Smooth muscle cell (in vitro differentiated cells): Measurements from ENCODE around the gene RXFP2. TPM values are rescaled to one million over a fixed set of nuclear protein-coding genes. Genes with fewer than 3 reads are reported as not detected.

Experiments
- DNase-seq: peaks from one replicate; lab custom pipeline; 2025; ENCODE audit not compliant: unreplicated experiment; lab: John Stamatoyannopoulos, UW
- H2AFZ ChIP-seq: fragments of 200-600 bp; sonication (generic); 2 replicates; pipeline ENCODE4 v1.6.0; 2016; ENCODE audit warnings: antibody characterized with exemption, low read depth, mild to moderate bottlenecking
- H3F3A ChIP-seq: fragments of 200-600 bp; sonication (generic); 2 replicates; pipeline ENCODE4 v1.6.0; 2017; ENCODE audit warnings: antibody characterized with exemption, low read depth
- H3K27ac ChIP-seq: fragments of 200-600 bp; sonication (generic); 2 replicates; pipeline ENCODE4 v1.5.1; 2016; ENCODE audit warnings: low read depth, mild to moderate bottlenecking
- H3K27me3 ChIP-seq: fragments of 200-600 bp; sonication (generic); 2 replicates; pipeline ENCODE4 v1.6.1; 2016; ENCODE audit warnings: low read depth, mild to moderate bottlenecking
- H3K36me3 ChIP-seq: fragments of 200-600 bp; sonication (generic); 2 replicates; pipeline ENCODE4 v1.5.1; 2016; ENCODE audit warnings: low read depth
- H3K4me1 ChIP-seq: fragments of 200-600 bp; sonication (generic); 2 replicates; pipeline ENCODE4 v1.5.1; 2016; ENCODE audit warnings: low read depth
- H3K4me2 ChIP-seq: fragments of 200-600 bp; sonication (generic); 2 replicates; pipeline ENCODE4 v1.6.0; 2016; ENCODE audit warnings: mild to moderate bottlenecking
- H3K4me3 ChIP-seq: fragments of 200-600 bp; sonication (generic); 2 replicates; pipeline ENCODE4 v1.5.1; 2016; ENCODE audit warnings: mild to moderate bottlenecking
- H3K79me2 ChIP-seq: fragments of 200-600 bp; sonication (generic); 2 replicates; pipeline ENCODE4 v1.6.0; 2016; ENCODE audit warnings: low read depth, mild to moderate bottlenecking
- H3K9ac ChIP-seq: fragments of 200-600 bp; sonication (generic); 2 replicates; pipeline ENCODE4 v1.6.0; 2016; ENCODE audit warnings: low read depth
- H3K9me3 ChIP-seq: fragments of 200-600 bp; sonication (generic); replicated peaks from 2 replicates; pipeline ENCODE4 v1.5.1; 2016; ENCODE audit warnings: low read depth
- H4K20me1 ChIP-seq: fragments of 200-600 bp; sonication (generic); 2 replicates; pipeline ENCODE4 v1.6.0; 2016; ENCODE audit warnings: low read depth
- WGBS: methylation state at CpG from one replicate; pipeline ENCODE4 v1.1.7; 2016; ENCODE audit warnings: low lambda C conversion rate; 5-methylcytosine and 5-hydroxymethylcytosine counted together
- polyA plus RNA-seq: library from polyadenylated mRNA; unstranded; fragments of >200 nt; fragmentation: Nextera tagmentation; extraction: Ambion mirVana; gene quantifications from 2 replicates; pipeline ENCODE4 v1.2.1, GENCODE V29; 2016
- total RNA-seq: library from RNA; depleted of rRNA; stranded (reverse); fragments of >200 nt; gene quantifications from 2 replicates; pipeline ENCODE4 v1.2.3, GENCODE V29; 2014
- TF ChIP-seq, protein P1 (sequence below): fragments of 200-600 bp; sonication (generic); IDR thresholded peaks from 2 replicates; pipeline ENCODE4 v1.5.1; 2017; ENCODE audit warnings: borderline replicate concordance, mild to moderate bottlenecking, antibody characterized with exemption; ENCODE audit not compliant: insufficient read depth, poor library complexity, severe bottlenecking

Gene RXFP2
- total and polyA plus RNA-seq, 2 experiments from 2014 or later = not detected

DNA sequence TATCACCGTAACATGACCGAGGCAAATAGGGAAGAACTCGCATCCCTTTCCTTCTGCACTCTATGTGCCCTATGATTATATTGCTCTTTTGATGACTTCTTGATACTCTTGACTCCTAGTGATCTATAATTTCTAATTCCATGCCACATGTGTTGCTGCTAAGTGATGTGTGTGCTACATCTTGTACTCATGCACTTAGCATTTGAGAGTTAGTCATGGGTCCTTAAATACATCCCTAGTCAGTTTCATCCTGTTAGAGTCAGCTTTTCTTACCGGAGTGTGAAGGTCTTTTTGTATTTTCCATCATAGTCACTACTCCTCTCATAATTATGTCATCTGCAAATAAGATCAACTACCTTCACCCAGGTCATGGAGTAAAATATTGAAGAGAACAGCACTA, 30.2 kb downstream of the RXFP2 start:
- Histone ChIP-seq H3K9me3 (no peaks in the 10 kb centered on the region), H2AFZ (no peak overlapping the region), H3K27ac (no peak overlapping the region), H3K79me2 (no peaks in the 10 kb centered on the region), H3K4me3 (no peak overlapping the region), H3K9ac (no peak overlapping the region), H3K4me2 (no peak overlapping the region), H3K4me1 (peaks cover 9% of the 10 kb centered on the region), H3K27me3 (no peaks in the 10 kb centered on the region), H3F3A (no peaks in the 10 kb centered on the region), H4K20me1 (no peaks in the 10 kb centered on the region), H3K36me3 (no peaks in the 10 kb centered on the region)
- 90% methylated on average over 4 of the region's 4 CpGs for WGBS
- DNase-seq = no peak
- TF ChIP-seq, protein P1, sequence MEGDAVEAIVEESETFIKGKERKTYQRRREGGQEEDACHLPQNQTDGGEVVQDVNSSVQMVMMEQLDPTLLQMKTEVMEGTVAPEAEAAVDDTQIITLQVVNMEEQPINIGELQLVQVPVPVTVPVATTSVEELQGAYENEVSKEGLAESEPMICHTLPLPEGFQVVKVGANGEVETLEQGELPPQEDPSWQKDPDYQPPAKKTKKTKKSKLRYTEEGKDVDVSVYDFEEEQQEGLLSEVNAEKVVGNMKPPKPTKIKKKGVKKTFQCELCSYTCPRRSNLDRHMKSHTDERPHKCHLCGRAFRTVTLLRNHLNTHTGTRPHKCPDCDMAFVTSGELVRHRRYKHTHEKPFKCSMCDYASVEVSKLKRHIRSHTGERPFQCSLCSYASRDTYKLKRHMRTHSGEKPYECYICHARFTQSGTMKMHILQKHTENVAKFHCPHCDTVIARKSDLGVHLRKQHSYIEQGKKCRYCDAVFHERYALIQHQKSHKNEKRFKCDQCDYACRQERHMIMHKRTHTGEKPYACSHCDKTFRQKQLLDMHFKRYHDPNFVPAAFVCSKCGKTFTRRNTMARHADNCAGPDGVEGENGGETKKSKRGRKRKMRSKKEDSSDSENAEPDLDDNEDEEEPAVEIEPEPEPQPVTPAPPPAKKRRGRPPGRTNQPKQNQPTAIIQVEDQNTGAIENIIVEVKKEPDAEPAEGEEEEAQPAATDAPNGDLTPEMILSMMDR = no peak

- Histone ChIP-seq H4K20me1 (no peaks in the 10 kb centered on the region), H3K9ac (no peak overlapping the region), H3K4me1 (no peaks in the 10 kb centered on the region), H3K27ac (no peak overlapping the region), H3K36me3 (no peaks in the 10 kb centered on the region), H3K4me2 (no peak overlapping the region), H3K9me3 (no peaks in the 10 kb centered on the region), H2AFZ (no peak overlapping the region), H3K79me2 (no peaks in the 10 kb centered on the region), H3K4me3 (no peak overlapping the region), H3K27me3 (no peaks in the 10 kb centered on the region), H3F3A (no peaks in the 10 kb centered on the region)
- 84% methylated on average over 4 of the region's 4 CpGs for WGBS
- DNase-seq = no peak
- TF ChIP-seq, protein P1 = no peak
Observed at GRCh38 chr13:31772231-31772630, 32.9 kb downstream of the RXFP2 start.

- Histone ChIP-seq H3F3A (no peaks in the 10 kb centered on the region), H3K9me3 (no peaks in the 10 kb centered on the region), H3K9ac (no peak overlapping the region), H3K4me1 (no peaks in the 10 kb centered on the region), H3K4me2 (no peak overlapping the region), H3K79me2 (no peaks in the 10 kb centered on the region), H3K27ac (no peak overlapping the region), H3K36me3 (no peaks in the 10 kb centered on the region), H2AFZ (no peak overlapping the region), H3K4me3 (no peak overlapping the region), H3K27me3 (no peaks in the 10 kb centered on the region), H4K20me1 (no peaks in the 10 kb centered on the region)
- 84% methylated on average over 4 of the region's 4 CpGs for WGBS
- DNase-seq = no peak
- TF ChIP-seq, protein P1 = no peak
Observed at GRCh38 chr13:31773538-31773937, 34.2 kb downstream of the RXFP2 start.

- Histone ChIP-seq H3K4me1 (no peaks in the 10 kb centered on the region), H3F3A (no peaks in the 10 kb centered on the region), H4K20me1 (no peaks in the 10 kb centered on the region), H3K79me2 (no peaks in the 10 kb centered on the region), H3K27me3 (no peaks in the 10 kb centered on the region), H2AFZ (no peak overlapping the region), H3K9ac (no peak overlapping the region), H3K27ac (no peak overlapping the region), H3K9me3 (no peaks in the 10 kb centered on the region), H3K4me3 (no peak overlapping the region), H3K4me2 (no peak overlapping the region), H3K36me3 (no peaks in the 10 kb centered on the region)
- TF ChIP-seq, protein P1 = no peak
- no peak for DNase-seq
- WGBS = 90% methylated on average over 5 of the region's 5 CpGs
Observed at GRCh38 chr13:31774186-31774750, 34.9 kb downstream of the RXFP2 start.
